HCT116 (cell line): ENCODE data around the gene WDPCP. TPM values are rescaled to one million over a fixed set of nuclear protein-coding genes. Genes with fewer than 3 reads are reported as not detected.
A peak's percentile ranks its signal among the peaks of the same experiment; 100 is the strongest.

ENCODE experiments used
- ATAC-seq: fragments of 200-7000 bp; cut with Tn5 transposase; 2 replicates; pipeline ENCODE4 v1.9.1; 2020; ENCODE audit warnings: mild to moderate bottlenecking, moderate library complexity
- BruUV-seq: library from RNA; stranded (reverse); fragments of 400-500 nt; replicated peaks from 2 replicates; lab custom pipeline; 2021; lab: Mats Ljungman, UMichigan
- CTCF ChIA-PET: fragments of 300-600 bp; sonication (Branson Sonifier 250); formaldehyde crosslinking; loops from one replicate; lab custom pipeline; 2021; ENCODE audit warnings: antibody characterized with exemption; lab: Charles Lee
- POLR2A ChIA-PET: fragments of 300-600, 350-600 bp; sonication (Branson Sonifier 250); formaldehyde crosslinking; loops from one replicate; lab custom pipeline; 2021; ENCODE audit warnings: antibody characterized with exemption; lab: Charles Lee
- RAD21 ChIA-PET, 2 experiments: fragments of 300-600 bp; sonication (Branson Sonifier 250); formaldehyde crosslinking; loops; one replicate each; lab custom pipeline; 2023; ENCODE audit warnings: low total read pairs in 2 of 2; ENCODE audit not compliant: uncharacterized antibody in 2 of 2, unreplicated experiment in 2 of 2, low non-redundant PET in 1 of 2; lab: Charles Lee
- DNase-seq: peaks from one replicate; pipeline ENCODE4 v3.0.0-alpha.2; 2010; ENCODE audit warnings: low read depth, low spot score
- H2AFZ ChIP-seq: fragments of 200-600 bp; shearing (Covaris generic), sonication (generic); 2 replicates; pipeline ENCODE4 v1.6.1; 2017; ENCODE audit warnings: low read depth, mixed run types, mixed read lengths, antibody characterized with exemption, low read length; ENCODE audit not compliant: poor library complexity, severe bottlenecking
- H3K27ac ChIP-seq: 2 replicates; pipeline ENCODE4 v1.5.1; 2012; ENCODE audit warnings: low read depth, low read length
- H3K27me3 ChIP-seq: fragments of 200-600 bp; sonication (generic); 2 replicates; pipeline ENCODE4 v1.6.1; 2016; ENCODE audit warnings: mixed run types, low read length, mixed read lengths; ENCODE audit not compliant: insufficient read depth
- H3K36me3 ChIP-seq, 2 experiments: fragments of 200-500 bp in 1 of 2; fragments of 200-600 bp in 1 of 2; sonication (Bioruptor generic) in 1 of 2; sonication (generic) in 1 of 2; 2 replicates each; pipeline versions ENCODE4 v1.5.1 to v1.6.1; 2014 to 2016; ENCODE audit warnings: low read length in 2 of 2, inconsistent platforms in 1 of 2, mixed read lengths in 1 of 2, mixed run types in 1 of 2; ENCODE audit not compliant: insufficient read depth in 2 of 2, control insufficient read depth in 1 of 2
- H3K4me1 ChIP-seq, 2 experiments: fragments of 200-600 bp in 1 of 2; sonication (generic) in 1 of 2; 2 replicates each; pipeline versions ENCODE4 v1.5.1 to v1.6.1; 2012 to 2017; ENCODE audit warnings: low read length in 2 of 2, inconsistent platforms in 1 of 2, mild to moderate bottlenecking in 1 of 2, mixed read lengths in 1 of 2, mixed run types in 1 of 2, moderate library complexity in 1 of 2; ENCODE audit not compliant: insufficient read depth in 2 of 2, control insufficient read depth in 1 of 2
- H3K4me2 ChIP-seq: fragments of 200-600 bp; sonication (generic); 2 replicates; pipeline ENCODE4 v1.6.1; 2017; ENCODE audit warnings: mixed run types, low read length, mixed read lengths
- H3K4me3 ChIP-seq, 2 experiments: fragments of 200-600 bp in 1 of 2; sonication (generic) in 1 of 2; replicated peaks in 1 of 2; 2 replicates each; pipeline ENCODE4 v1.5.1; 2011 to 2016; ENCODE audit warnings: low read length in 2 of 2, control low read depth in 1 of 2, low read depth in 1 of 2, mild to moderate bottlenecking in 1 of 2, mixed read lengths in 1 of 2, mixed run types in 1 of 2
- H3K79me2 ChIP-seq: fragments of 200-600 bp; sonication (generic); 2 replicates; pipeline ENCODE4 v1.6.1; 2017; ENCODE audit warnings: mild to moderate bottlenecking, mixed run types, low read length, moderate library complexity, mixed read lengths; ENCODE audit not compliant: insufficient read depth
- H3K9ac ChIP-seq: fragments of 200-600 bp; sonication (generic); 2 replicates; pipeline ENCODE4 v1.6.1; 2016; ENCODE audit warnings: low read length, mixed read lengths
- H3K9me2 ChIP-seq: fragments of 200-600 bp; sonication (generic), shearing (Covaris generic); 2 replicates; pipeline ENCODE4 v1.6.1; 2017; ENCODE audit warnings: mixed run types, mild to moderate bottlenecking, moderate library complexity; ENCODE audit not compliant: insufficient read depth
- H3K9me3 ChIP-seq, 2 experiments: fragments of 200-500 bp in 1 of 2; fragments of 200-600 bp in 1 of 2; sonication (Bioruptor generic) in 1 of 2; sonication (generic) in 1 of 2; 2 replicates each; pipeline ENCODE4 v1.6.1; 2014 to 2017; ENCODE audit warnings: low read length in 2 of 2, mixed read lengths in 2 of 2, inconsistent platforms in 1 of 2, low read depth in 1 of 2, mild to moderate bottlenecking in 1 of 2, mixed run types in 1 of 2, moderate library complexity in 1 of 2; ENCODE audit not compliant: control insufficient read depth in 1 of 2, insufficient read depth in 1 of 2
- H4K20me1 ChIP-seq: fragments of 200-600 bp; sonication (generic), shearing (Covaris generic); 2 replicates; pipeline ENCODE4 v1.6.1; 2017; ENCODE audit warnings: mixed run types, mild to moderate bottlenecking, moderate library complexity; ENCODE audit not compliant: insufficient read depth
- CBX3 ChIP-seq: IDR thresholded peaks from 2 replicates; pipeline ENCODE4 v1.6.1; 2012; ENCODE audit warnings: low read depth
- CEBPB ChIP-seq: IDR thresholded peaks from 2 replicates; pipeline ENCODE4 v1.6.1; 2012; ENCODE audit warnings: low read depth
- CTCF ChIP-seq, 3 experiments: fragments of 200-600 bp in 1 of 3; sonication (generic) in 1 of 3; IDR thresholded peaks in 2 of 3; conservative IDR thresholded peaks in 1 of 3; 2 replicates each; pipeline ENCODE4 v1.5.1; 2012 to 2017; ENCODE audit warnings: low read depth in 2 of 3, low read length in 2 of 3, antibody characterized with exemption in 1 of 3, borderline replicate concordance in 1 of 3, control low read depth in 1 of 3, mild to moderate bottlenecking in 1 of 3, mixed read lengths in 1 of 3, mixed run types in 1 of 3, moderate library complexity in 1 of 3; ENCODE audit not compliant: insufficient read depth in 1 of 3
- EZH2 ChIP-seq: fragments of 200-600 bp; sonication (generic); IDR thresholded peaks from 2 replicates; pipeline ENCODE4 v1.6.1; 2017; ENCODE audit warnings: antibody characterized with exemption, mixed run types
- EZH2phosphoT487 ChIP-seq: fragments of 200-600 bp; IDR thresholded peaks from 2 replicates; pipeline ENCODE4 v1.6.1; 2018; ENCODE audit warnings: antibody characterized with exemption, borderline replicate concordance
- JUND ChIP-seq: IDR thresholded peaks from 2 replicates; pipeline ENCODE4 v1.6.1; 2012
- MAX ChIP-seq: IDR thresholded peaks from 2 replicates; pipeline ENCODE4 v1.6.1; 2012
- POLR2A ChIP-seq: IDR thresholded peaks from 2 replicates; pipeline ENCODE4 v1.7.0; 2011; ENCODE audit warnings: borderline replicate concordance; ENCODE audit not compliant: insufficient read depth, insufficient read length; ENCODE audit errors: extremely low read depth
- POLR2AphosphoS5 ChIP-seq: IDR thresholded peaks from 2 replicates; pipeline ENCODE4 v1.6.1; 2011; ENCODE audit warnings: mild to moderate bottlenecking, low read depth, low read length, moderate library complexity
- RAD21 ChIP-seq: IDR thresholded peaks from 2 replicates; pipeline ENCODE4 v1.6.1; 2012; ENCODE audit warnings: low read depth, mild to moderate bottlenecking
- REST ChIP-seq: IDR thresholded peaks from 2 replicates; pipeline ENCODE4 v1.6.1; 2012; ENCODE audit warnings: low read depth
- SIN3A ChIP-seq: IDR thresholded peaks from 2 replicates; pipeline ENCODE4 v1.6.1; 2012; ENCODE audit warnings: low read depth
- TCF7L2 ChIP-seq: IDR thresholded peaks from 2 replicates; pipeline ENCODE4 v1.7.0; 2011; ENCODE audit warnings: borderline replicate concordance, inconsistent platforms; ENCODE audit not compliant: insufficient read depth, insufficient read length; ENCODE audit errors: extremely low read depth
- YY1 ChIP-seq: IDR thresholded peaks from 2 replicates; pipeline ENCODE4 v1.6.1; 2011; ENCODE audit warnings: low read length, low read depth, moderate library complexity, mild to moderate bottlenecking; ENCODE audit not compliant: insufficient replicate concordance; ENCODE audit errors: extremely low read depth
- ZFX ChIP-seq: fragments of 450-650 bp; IDR thresholded peaks from 2 replicates; pipeline ENCODE4 v1.6.1; 2017
- ZNF274 ChIP-seq: fragments of 200-500 bp; sonication (Bioruptor generic); IDR thresholded peaks from 2 replicates; pipeline ENCODE4 v1.6.1; 2014; ENCODE audit warnings: mild to moderate bottlenecking, low read depth, low read length, inconsistent platforms
- intact Hi-C: fragments of 100-400 bp; cut with micrococcal nuclease; formaldehyde crosslinking; loops from 2 replicates; pipeline ENCODE4 v1.10.0; 2022
- total RNA-seq: library from RNA; stranded (reverse); gene quantifications from one replicate; pipeline ENCODE4 v1.2.1, GENCODE V29; 2021; ENCODE audit not compliant: unreplicated experiment

Gene WDPCP
- total RNA-seq, 1 experiment from 2014 or later = 4.1 TPM

GRCh38 chr2:63544017-63544627 lies 44.2 kb downstream of the WDPCP start (continued):
- TF ChIP-seq REST (no peak), ZFX (no peak), RAD21 (peak; percentile 56), EZH2phosphoT487 (no peak), JUND (no peak), TCF7L2 (no peak), CBX3 (no peak)

GRCh38 chr2:63539416-63540162 lies 48.7 kb downstream of the WDPCP start:
- no peak for DNase-seq
- no peak for ATAC-seq
- intact Hi-C loops = no loop called here
- no TSS peak for BruUV-seq
- Histone ChIP-seq H3K9me3 (no peaks in the 10 kb centered on the region), H3K27me3 (no peaks in the 10 kb centered on the region), H2AFZ (no peak overlapping the region), H3K9me2 (no peaks in the 10 kb centered on the region), H3K9ac (no peak overlapping the region), H3K27ac (no peak overlapping the region), H3K79me2 (no peaks in the 10 kb centered on the region), H3K36me3 (no peaks in the 10 kb centered on the region), H3K4me3 (no peak overlapping the region), H3K4me1 (peaks cover 0 to 4% of the 10 kb centered on the region in 2 experiments; a peak in 1 of 4 replicates), H4K20me1 (no peaks in the 10 kb centered on the region), H3K4me2 (no peak overlapping the region)
- ChIA-PET CTCF (no interaction called here), POLR2A (no interaction called here), RAD21 (no interaction called here)
- TF ChIP-seq ZFX = no peak
- TF ChIP-seq MAX = no peak
- TF ChIP-seq POLR2A = no peak
- no peak for TF ChIP-seq YY1
- TF ChIP-seq TCF7L2 = no peak
- TF ChIP-seq CTCF (IDR thresholded peaks at IDR 0.05 in 2 of 3, conservative IDR thresholded peaks at IDR 0.05 in 1 of 3; ENCODE audit: borderline replicate concordance in 1 of 3, insufficient read depth in 1 of 3, low read depth in 2 of 3, low read length in 2 of 3) = no peak
- no peak for TF ChIP-seq EZH2phosphoT487
- TF ChIP-seq ZNF274 = no peak
- TF ChIP-seq RAD21 = no peak
- TF ChIP-seq SIN3A = no peak
- no peak for TF ChIP-seq POLR2AphosphoS5
- no peak for TF ChIP-seq CEBPB
- TF ChIP-seq EZH2 = no peak
